ENCODE results near the gene OR2V1. TPM values are rescaled to one million over a fixed set of nuclear protein-coding genes. Genes with fewer than 3 reads are reported as not detected.

Gene OR2V1
- total RNA-seq, 1 donor from 2014 or later, result not detected

GRCh38 chr5:181168595-181169118 is 37.7 kb upstream of the OR2V1 start:
- peaks cover 46% of the 10 kb centered on the region for H3F3A ChIP-seq (ENCODE audit: low read depth)
- Mint-ChIP-seq H3K4me1 (peaks cover 36% of the 10 kb centered on the region), H3K36me3 (no peaks in the 10 kb centered on the region), H3K4me3 (peak overlapping the region; percentile 89), H3K27ac (no peak overlapping the region), H3K27me3 (ENCODE audit: insufficient read depth, low read depth) (peaks cover 87% of the 10 kb centered on the region), H3K9me3 (peaks cover 6% of the 10 kb centered on the region)
- H3K79me2 ChIP-seq (ENCODE audit: low read depth), result no peaks in the 10 kb centered on the region
- no peak overlapping the region for H3K27ac ChIP-seq
- TF ChIP-seq CTCF (IDR thresholded peaks at IDR 0.05) (no peak), EZH2phosphoT487 (IDR thresholded peaks at IDR 0.05) (no peak), EZH2 (IDR thresholded peaks at IDR 0.05) (no peak)
- H2AFZ ChIP-seq (replicated peaks), result no peak overlapping the region
- peaks cover 98% of the 10 kb centered on the region for H3K27me3 ChIP-seq
- H3K36me3 ChIP-seq, result no peaks in the 10 kb centered on the region
- peak overlapping the region; percentile 63 for H3K4me3 ChIP-seq
- no peak for DNase-seq (ENCODE audit: low spot score)
- H3K4me2 ChIP-seq, result peak overlapping the region; percentile 95
- no peak overlapping the region for H3K9ac ChIP-seq
- peaks cover 8% of the 10 kb centered on the region for H3K4me1 ChIP-seq
- H3K9me3 ChIP-seq (ENCODE audit: low read depth), result no peaks in the 10 kb centered on the region
- peaks cover 12% of the 10 kb centered on the region for H4K20me1 ChIP-seq (ENCODE audit: low read depth)

- Histone ChIP-seq H3K9ac (no peak overlapping the region), H2AFZ (replicated peaks) (no peak overlapping the region), H3K9me3 (ENCODE audit: low read depth) (no peaks in the 10 kb centered on the region), H3K4me1 (peaks cover 8% of the 10 kb centered on the region), H3K79me2 (ENCODE audit: low read depth) (no peaks in the 10 kb centered on the region), H3K27ac (no peak overlapping the region), H3K36me3 (no peaks in the 10 kb centered on the region), H3F3A (ENCODE audit: low read depth) (peaks cover 45% of the 10 kb centered on the region), H3K27me3 (peaks cover 98% of the 10 kb centered on the region), H3K4me2 (peak overlapping the region; percentile 95), H3K4me3 (peak overlapping the region; percentile 63), H4K20me1 (ENCODE audit: low read depth) (peaks cover 8% of the 10 kb centered on the region)
- Mint-ChIP-seq H3K9me3 (peaks cover 5% of the 10 kb centered on the region), H3K36me3 (no peaks in the 10 kb centered on the region), H3K27ac (no peak overlapping the region), H3K4me3 (peak overlapping the region; percentile 61), H3K4me1 (peaks cover 31% of the 10 kb centered on the region), H3K27me3 (ENCODE audit: insufficient read depth, low read depth) (peaks cover 86% of the 10 kb centered on the region)
- TF ChIP-seq EZH2 (IDR thresholded peaks at IDR 0.05) (no peak), CTCF (IDR thresholded peaks at IDR 0.05) (peak; percentile 81), EZH2phosphoT487 (IDR thresholded peaks at IDR 0.05) (no peak)
- DNase-seq (ENCODE audit: low spot score), result peak; percentile 79
These were observed 37.0 kb upstream of the OR2V1 start for GRCh38 chr5:181167814-181168488.

GRCh38 chr5:181166812-181167733 is 36.1 kb upstream of the OR2V1 start:
- peak overlapping the region; percentile 13 for H3K4me3 Mint-ChIP-seq
- H3K36me3 Mint-ChIP-seq, result no peaks in the 10 kb centered on the region
- Histone ChIP-seq H3K27me3 (peaks cover 97% of the 10 kb centered on the region), H4K20me1 (ENCODE audit: low read depth) (peaks cover 8% of the 10 kb centered on the region), H3K9me3 (ENCODE audit: low read depth) (no peaks in the 10 kb centered on the region), H3K4me3 (no peak overlapping the region), H3K9ac (no peak overlapping the region), H3K36me3 (no peaks in the 10 kb centered on the region), H2AFZ (replicated peaks) (no peak overlapping the region), H3K4me2 (no peak overlapping the region), H3K79me2 (ENCODE audit: low read depth) (no peaks in the 10 kb centered on the region), H3F3A (ENCODE audit: low read depth) (peaks cover 47% of the 10 kb centered on the region), H3K4me1 (peaks cover 8% of the 10 kb centered on the region), H3K27ac (no peak overlapping the region)
- no peak overlapping the region for H3K27ac Mint-ChIP-seq
- DNase-seq (ENCODE audit: low spot score), result no peak
- H3K4me1 Mint-ChIP-seq, result peaks cover 30% of the 10 kb centered on the region
- H3K9me3 Mint-ChIP-seq, result peaks cover 5% of the 10 kb centered on the region
- no peak for TF ChIP-seq EZH2phosphoT487 (IDR thresholded peaks at IDR 0.05)
- TF ChIP-seq EZH2 (IDR thresholded peaks at IDR 0.05), result no peak
- TF ChIP-seq CTCF (IDR thresholded peaks at IDR 0.05), result no peak
- H3K27me3 Mint-ChIP-seq (ENCODE audit: insufficient read depth, low read depth), result peaks cover 78% of the 10 kb centered on the region
